ENCODE results near the gene NGB.

Gene NGB

GRCh38 chr14:77236814-77237213, 34.2 kb downstream of the NGB start:
- no peak for DNase-seq (ENCODE audit: low read depth in 2 of 2)

- DNase-seq (ENCODE audit: low read depth in 2 of 2), result no peak
These were observed 39.3 kb downstream of the NGB start for GRCh38 chr14:77231721-77232120.

- DNase-seq (ENCODE audit: low read depth in 2 of 2), result no peak
These were observed 40.1 kb downstream of the NGB start for GRCh38 chr14:77230914-77231313.

GRCh38 chr14:77228056-77228455, 43.0 kb downstream of the NGB start:
- DNase-seq (ENCODE audit: low read depth in 2 of 2), result no peak

- DNase-seq (ENCODE audit: low read depth in 2 of 2), result no peak
These were observed 45.0 kb downstream of the NGB start for GRCh38 chr14:77225892-77226557.

GRCh38 chr14:77225254-77225653, 45.8 kb downstream of the NGB start:
- DNase-seq (ENCODE audit: low read depth in 2 of 2), result no peak

GRCh38 chr14:77224212-77224611, 46.8 kb downstream of the NGB start:
- no peak for DNase-seq (ENCODE audit: low read depth in 2 of 2)

GRCh38 chr14:77222546-77223225, 48.3 kb downstream of the NGB start:
- DNase-seq (ENCODE audit: low read depth in 2 of 2), result no peak

- no peak for DNase-seq (ENCODE audit: low read depth in 2 of 2)
These were observed 49.6 kb downstream of the NGB start for GRCh38 chr14:77221241-77221871.

- DNase-seq (ENCODE audit: low read depth in 2 of 2), result no peak
These were observed 50.6 kb downstream of the NGB start for GRCh38 chr14:77220246-77221017.

- no peak for DNase-seq (ENCODE audit: low read depth in 2 of 2)
These were observed 51.4 kb downstream of the NGB start for GRCh38 chr14:77219591-77219990.

- DNase-seq (ENCODE audit: low read depth in 2 of 2), result no peak
These were observed 53.5 kb downstream of the NGB start for GRCh38 chr14:77217551-77217950.
